ENCODE results near the gene EVA1C.
"Not testable (repeated sequence)": the region's sequence is repeated elsewhere in the genome, so short reads cannot be mapped to it uniquely, and the experiment has no call there.

EVA1C gene

DNA sequence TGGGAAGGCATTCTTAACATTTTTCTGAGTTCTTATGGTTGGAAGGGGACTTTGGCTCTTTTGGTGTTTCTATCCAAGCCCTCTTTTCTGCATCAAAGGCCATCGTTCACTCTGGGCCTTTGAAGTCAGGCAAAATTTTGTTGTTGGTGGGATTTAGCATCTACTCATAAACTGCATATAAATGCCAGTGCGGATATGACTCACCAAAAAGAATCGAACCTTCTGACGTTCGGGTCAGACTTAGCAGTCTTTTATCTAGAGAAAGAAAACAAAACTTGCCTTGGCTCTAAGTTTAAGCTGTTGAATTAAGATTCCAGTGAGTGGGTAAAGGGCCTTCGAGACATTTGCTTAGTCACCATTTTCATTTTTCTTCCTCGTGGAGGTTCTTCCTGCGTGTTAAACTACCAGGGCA, 51.4 kb downstream of the EVA1C start:
- DNase-seq: no peak

DNA sequence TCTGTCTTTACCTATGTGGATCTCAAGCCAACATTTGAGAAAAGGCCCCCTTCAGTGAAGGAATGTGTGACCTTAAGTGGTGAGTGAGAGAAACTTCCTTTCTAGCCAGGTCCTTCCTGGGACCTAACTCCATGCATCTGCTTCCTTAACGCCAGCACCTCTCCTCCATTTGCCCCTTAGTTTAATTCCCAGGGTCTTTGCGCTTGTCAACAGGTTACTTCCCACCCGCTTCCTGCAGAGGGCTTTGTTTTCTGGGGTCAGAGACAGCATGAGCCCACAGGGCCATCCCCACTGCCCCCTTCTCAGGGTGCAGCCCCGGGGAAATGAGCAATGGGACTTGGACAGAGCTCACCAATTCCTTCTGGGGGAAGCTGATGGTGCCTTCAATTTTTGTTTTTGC, 54.8 kb downstream of the EVA1C start:
- DNase-seq: no peak

- peak; percentile 72 for DNase-seq
Observed at GRCh38 chr21:32468681-32469111, 56.2 kb downstream of the EVA1C start.

DNA sequence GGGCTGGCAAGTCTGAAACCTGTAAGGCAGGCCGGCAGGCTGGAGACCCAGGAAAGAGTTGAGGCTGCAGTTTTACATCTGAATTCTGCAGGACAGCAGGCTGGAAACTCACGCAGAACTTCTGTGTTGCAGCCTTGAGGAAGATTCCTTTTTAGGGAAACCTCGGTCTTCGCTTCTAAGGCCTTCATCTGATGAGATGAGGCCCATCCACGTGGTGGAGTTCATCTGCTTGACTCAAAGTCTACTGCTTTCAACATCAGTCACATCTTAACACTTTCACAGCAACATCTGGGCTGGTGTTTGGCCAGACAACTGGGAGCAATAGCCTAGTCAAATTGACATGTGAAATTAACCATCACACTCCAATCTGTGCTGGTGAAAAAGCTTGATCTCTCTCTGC, 57.1 kb downstream of the EVA1C start:
- no peak for DNase-seq

DNA sequence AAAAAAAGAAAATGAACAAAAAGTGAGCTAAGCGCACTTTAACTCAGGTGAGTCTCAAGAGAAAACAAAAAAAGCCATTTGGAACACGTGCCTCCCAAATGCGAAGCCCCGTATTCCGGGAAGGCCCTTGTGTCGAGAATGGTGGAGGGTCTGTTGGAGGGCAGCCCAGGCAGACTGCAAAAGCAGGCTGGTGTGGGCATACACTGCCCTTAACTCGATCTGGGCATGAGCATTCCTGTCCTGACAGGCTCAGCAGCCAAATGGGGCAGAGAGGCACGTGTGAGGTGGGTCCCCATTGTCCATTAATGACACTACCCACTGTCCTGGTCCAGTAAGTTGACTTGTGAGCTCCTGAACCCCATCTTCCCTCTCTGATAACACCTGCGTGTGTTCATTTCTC, 57.7 kb downstream of the EVA1C start:
- DNase-seq: no peak

GRCh38 chr21:32472890-32473765, 60.6 kb downstream of the EVA1C start:
- DNase-seq: no peak

GRCh38 chr21:32474179-32475059, 61.9 kb downstream of the EVA1C start:
- DNase-seq: no peak

GRCh38 chr21:32475162-32475812, 62.8 kb downstream of the EVA1C start:
- DNase-seq: no peak

- DNase-seq: no peak
Observed at GRCh38 chr21:32476661-32477423, 64.3 kb downstream of the EVA1C start.

- peak; percentile 14 for DNase-seq
Observed at GRCh38 chr21:32477424-32477745, 64.9 kb downstream of the EVA1C start.

- DNase-seq: no peak
Observed at GRCh38 chr21:32481875-32482408, 69.4 kb downstream of the EVA1C start.

- no peak for DNase-seq
Observed at GRCh38 chr21:32482565-32483292, 70.2 kb downstream of the EVA1C start.

DNA sequence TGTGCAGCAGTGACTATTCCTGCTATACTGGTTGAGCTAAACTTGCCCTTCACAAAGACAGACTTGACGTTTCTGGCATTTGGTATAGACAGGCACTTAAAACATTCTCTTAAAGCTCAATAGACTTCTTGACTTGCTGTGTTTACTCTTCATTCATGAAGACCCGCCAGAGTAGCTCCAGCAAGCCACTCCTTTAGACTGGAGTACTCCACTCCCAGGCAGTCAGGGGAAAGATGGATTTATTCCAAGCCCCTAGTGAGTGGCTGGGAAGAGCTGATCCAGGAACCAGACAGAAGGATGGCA, 70.7 kb downstream of the EVA1C start:
- DNase-seq: no peak

DNA sequence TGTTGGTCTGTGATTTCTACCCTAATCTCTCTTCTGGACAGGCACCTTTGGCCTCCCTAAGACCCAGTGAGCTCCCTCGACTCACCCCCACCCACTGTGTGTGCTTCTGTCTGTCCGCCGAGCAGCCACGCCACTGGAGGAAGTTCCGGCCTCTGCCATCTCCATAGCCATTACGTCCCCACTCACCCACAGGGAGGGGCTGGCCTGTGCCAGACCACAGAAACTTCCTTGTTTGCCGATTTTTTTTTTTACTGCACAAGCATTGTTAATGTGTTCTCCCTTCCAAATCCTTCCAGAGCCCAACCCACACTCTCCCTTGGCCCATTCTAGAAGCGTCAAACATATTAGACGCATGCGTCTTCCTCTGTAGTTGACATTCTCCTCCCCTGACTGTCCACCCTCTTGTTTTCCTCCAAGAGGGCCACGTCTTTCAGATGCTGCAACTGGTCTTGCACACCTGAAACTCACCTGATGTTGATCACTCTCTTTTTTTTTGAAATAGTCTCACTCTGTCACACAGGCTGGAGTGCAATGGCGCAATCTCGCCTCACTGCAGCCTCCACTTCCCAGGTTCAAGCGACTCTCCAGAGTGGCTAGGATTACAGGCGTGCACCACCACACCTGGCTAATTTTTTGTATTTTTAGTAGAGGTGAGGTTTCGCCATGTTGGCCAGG, 72.3 kb downstream of the EVA1C start:
- peak; percentile 69 for DNase-seq

- DNase-seq: no peak
Observed at GRCh38 chr21:32492376-32492775, 79.9 kb downstream of the EVA1C start.

GRCh38 chr21:32494934-32495709, 82.6 kb downstream of the EVA1C start:
- no peak for DNase-seq

GRCh38 chr21:32496568-32496967, 84.1 kb downstream of the EVA1C start:
- DNase-seq: no peak

GRCh38 chr21:32499249-32500055, 86.9 kb downstream of the EVA1C start:
- DNase-seq: no peak

GRCh38 chr21:32503641-32504040, 91.1 kb downstream of the EVA1C start:
- DNase-seq: not testable (repeated sequence)

GRCh38 chr21:32505767-32506166, 93.3 kb downstream of the EVA1C start:
- not testable (repeated sequence) for DNase-seq
